Kidney epithelial cell (primary cell): ENCODE data around the gene IFNL2. TPM values are rescaled to one million over a fixed set of nuclear protein-coding genes. Genes with fewer than 3 reads are reported as not detected.

Source experiments
- DNase-seq: peaks from one replicate; pipeline ENCODE4 v3.0.0-alpha.2; 2010; ENCODE audit warnings: low read depth
- H3K27me3 ChIP-seq: 2 replicates; pipeline ENCODE4 v1.6.0; 2011; ENCODE audit warnings: low read length; ENCODE audit not compliant: control insufficient read depth, insufficient read depth
- H3K36me3 ChIP-seq: 2 replicates; pipeline ENCODE4 v1.5.1; 2011; ENCODE audit warnings: low read length; ENCODE audit not compliant: control insufficient read depth, insufficient read depth
- H3K4me3 ChIP-seq: 2 replicates; pipeline ENCODE4 v1.5.1; 2011; ENCODE audit warnings: low read depth, mild to moderate bottlenecking, control low read depth, low read length
- CTCF ChIP-seq: IDR thresholded peaks from 2 replicates; pipeline ENCODE4 v1.5.1; 2011; ENCODE audit warnings: mild to moderate bottlenecking, moderate library complexity, low read length, control low read depth, inconsistent platforms; ENCODE audit not compliant: insufficient read depth, poor library complexity, severe bottlenecking
- total RNA-seq: library from RNA; depleted of rRNA; stranded (reverse); fragments of >200 nt; gene quantifications from 2 replicates; pipeline ENCODE4 v1.2.3, GENCODE V29; 2015

The IFNL2 gene
- total RNA-seq, 1 donor from 2014 or later = not detected

- no peak overlapping the region for H3K4me3 ChIP-seq
- no peak for TF ChIP-seq CTCF
- H3K36me3 ChIP-seq = no peaks in the 10 kb centered on the region
- DNase-seq = no peak
- peaks cover 31% of the 10 kb centered on the region for H3K27me3 ChIP-seq
Observed at GRCh38 chr19:39246951-39247669, 21.1 kb upstream of the IFNL2 start.

- Histone ChIP-seq H3K4me3 (no peak overlapping the region), H3K27me3 (peaks cover 34% of the 10 kb centered on the region), H3K36me3 (no peaks in the 10 kb centered on the region)
- no peak for TF ChIP-seq CTCF
- no peak for DNase-seq
Observed at GRCh38 chr19:39247701-39248664, 20.2 kb upstream of the IFNL2 start.

- H3K27me3 ChIP-seq = peaks cover 34% of the 10 kb centered on the region
- DNase-seq = no peak
- no peaks in the 10 kb centered on the region for H3K36me3 ChIP-seq
- TF ChIP-seq CTCF = no peak
- H3K4me3 ChIP-seq = no peak within 1 kb of the TSS
Observed at GRCh38 chr19:39248806-39249205, 19.4 kb upstream of the IFNL2 start, which contains the start of gene IFNL4. IFNL4 (minus strand) TSS chr19:39248856.

GRCh38 chr19:39251081-39251480 lies 17.1 kb upstream of the IFNL2 start:
- no peak for DNase-seq
- H3K27me3 ChIP-seq = peaks cover 34% of the 10 kb centered on the region
- no peaks in the 10 kb centered on the region for H3K36me3 ChIP-seq
- no peak for TF ChIP-seq CTCF
- H3K4me3 ChIP-seq = no peak overlapping the region

GRCh38 chr19:39251846-39252245 lies 16.4 kb upstream of the IFNL2 start:
- Histone ChIP-seq H3K27me3 (peaks cover 37% of the 10 kb centered on the region), H3K36me3 (no peaks in the 10 kb centered on the region), H3K4me3 (no peak overlapping the region)
- DNase-seq = no peak
- TF ChIP-seq CTCF = no peak
